Measurements from ENCODE around the gene EPOP. TPM values are rescaled to one million over a fixed set of nuclear protein-coding genes. Genes with fewer than 3 reads are reported as not detected.
A peak's percentile ranks its signal among the peaks of the same experiment; 100 is the strongest.

The EPOP gene
- total and polyA plus RNA-seq, 2 experiments from 2014 or later: 0.42 to 2.4 TPM

DNA sequence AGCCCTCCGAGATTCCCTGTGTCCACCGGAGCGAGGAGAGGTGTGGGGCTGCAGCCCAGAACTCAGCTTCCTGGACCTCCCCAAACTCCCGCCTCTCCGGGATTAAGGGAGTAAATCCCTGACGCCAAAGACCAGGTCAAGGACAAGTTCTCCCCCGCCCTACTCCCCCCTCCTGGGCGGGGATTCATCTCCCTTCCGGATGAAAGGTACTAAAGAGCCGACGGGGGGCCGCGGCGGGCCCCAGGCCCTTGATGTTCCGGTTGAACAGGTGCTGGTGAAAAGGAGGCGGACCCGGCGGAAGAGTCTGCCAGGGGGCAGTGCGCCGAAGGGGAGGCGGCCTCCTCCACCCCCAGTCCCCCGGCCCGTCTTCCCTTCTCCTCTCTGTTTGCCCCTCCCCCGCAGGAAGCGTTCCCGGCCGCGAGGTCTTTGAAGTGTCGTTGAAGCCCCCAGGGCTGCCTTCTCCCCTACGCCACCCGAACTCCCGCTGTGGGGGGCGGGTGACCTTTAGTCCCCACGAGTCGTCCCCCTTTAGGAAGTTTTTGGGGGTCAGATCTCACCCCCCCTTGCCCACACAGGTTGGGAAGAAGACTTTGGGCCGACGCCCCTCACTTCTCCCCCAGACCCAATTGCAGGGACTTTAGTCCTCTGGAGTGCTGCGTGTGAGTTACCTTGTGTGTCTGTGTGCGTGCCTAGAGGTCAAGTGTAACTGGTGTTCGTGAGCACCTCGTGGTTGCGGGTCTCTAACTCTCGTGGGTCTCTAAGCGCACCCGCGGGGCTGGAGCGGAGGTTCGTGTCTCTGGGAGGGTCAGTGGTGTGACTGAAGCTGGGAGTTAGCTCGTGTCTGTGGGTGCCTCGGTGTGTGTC lies 29.2 kb upstream of the EPOP start:
- no peaks in the 10 kb centered on the region for H3K9me2 ChIP-seq (ENCODE audit: insufficient read depth)
- H2AFZ ChIP-seq: no peak overlapping the region
- peak overlapping the region; percentile 89 for H3K4me2 ChIP-seq
- peaks cover 22% of the 10 kb centered on the region for H4K20me1 ChIP-seq (replicated peaks; ENCODE audit: insufficient read depth)
- Mint-ChIP-seq H3K27ac (no peak overlapping the region), H3K4me3 (peak overlapping the region; percentile 80), H3K4me1 (peaks cover 55% of the 10 kb centered on the region), H3K27me3 (ENCODE audit: insufficient read depth, low read depth, poor library complexity) (peaks cover 84% of the 10 kb centered on the region), H3K36me3 (ENCODE audit: low read depth) (peaks cover 8% of the 10 kb centered on the region; the same call in 2 of the 3 replicates), H3K9me3 (peaks cover 5% of the 10 kb centered on the region; the same call in 2 of the 3 replicates)
- no peaks in the 10 kb centered on the region for H3K79me2 ChIP-seq (replicated peaks; ENCODE audit: insufficient read depth)
- peaks cover 40% of the 10 kb centered on the region for H3K4me1 ChIP-seq (ENCODE audit: insufficient read depth)
- peaks cover 91% of the 10 kb centered on the region for H3K27me3 ChIP-seq (ENCODE audit: insufficient read depth)
- DNase-seq (ENCODE audit: low spot score) (peak; percentile 99), ATAC-seq (peak; percentile 59)
- TF ChIP-seq CREB1 (CRISPR knock-in tag; IDR thresholded peaks at IDR 0.05; ENCODE audit: low read depth) (peak; percentile 34; the same call in 1 of the 2 replicates), STAT1 (IDR thresholded peaks at IDR 0.05; ENCODE audit: unreplicated experiment) (no peak), POLR2AphosphoS5 (IDR thresholded peaks at IDR 0.05; ENCODE audit: low read depth) (peak; percentile 62), EZH2 (IDR thresholded peaks at IDR 0.05; ENCODE audit: low read depth, unreplicated experiment) (no peak), ZNF331 (CRISPR knock-in tag; IDR thresholded peaks at IDR 0.05; ENCODE audit: low read depth) (no peak), ETS1 (IDR thresholded peaks at IDR 0.05) (0 out of 2 replicates have a peak, but pooled peaks have one; percentile 20), NANOG (IDR thresholded peaks at IDR 0.05; ENCODE audit: borderline replicate concordance) (no peak)
- H3K4me3 ChIP-seq: peak overlapping the region; percentile 67
- H3K27ac ChIP-seq (ENCODE audit: low read depth): no peak overlapping the region
- H3F3A ChIP-seq (replicated peaks; ENCODE audit: low read depth): peaks cover 45% of the 10 kb centered on the region
- H3K36me3 ChIP-seq (ENCODE audit: insufficient read depth): no peaks in the 10 kb centered on the region

- peak overlapping the region; percentile 80 for H3K4me3 Mint-ChIP-seq
- H3K79me2 ChIP-seq (replicated peaks; ENCODE audit: insufficient read depth): no peaks in the 10 kb centered on the region
- H3K9me2 ChIP-seq (ENCODE audit: insufficient read depth): no peaks in the 10 kb centered on the region
- peaks cover 22% of the 10 kb centered on the region for H4K20me1 ChIP-seq (replicated peaks; ENCODE audit: insufficient read depth)
- DNase-seq (ENCODE audit: low spot score) (peak; percentile 40), ATAC-seq (no peak)
- no peaks in the 10 kb centered on the region for H3K36me3 ChIP-seq (ENCODE audit: insufficient read depth)
- H3K27me3 Mint-ChIP-seq (ENCODE audit: insufficient read depth, low read depth, poor library complexity): peaks cover 88% of the 10 kb centered on the region
- H3K4me1 ChIP-seq (ENCODE audit: insufficient read depth): peaks cover 37% of the 10 kb centered on the region
- peaks cover 5% of the 10 kb centered on the region; the same call in 2 of the 3 replicates for H3K9me3 Mint-ChIP-seq
- H3K27ac ChIP-seq (ENCODE audit: low read depth): no peak overlapping the region
- H3K4me1 Mint-ChIP-seq: peaks cover 51% of the 10 kb centered on the region
- peak overlapping the region; percentile 67 for H3K4me3 ChIP-seq
- H3K27ac Mint-ChIP-seq: no peak overlapping the region
- peaks cover 45% of the 10 kb centered on the region for H3F3A ChIP-seq (replicated peaks; ENCODE audit: low read depth)
- H3K4me2 ChIP-seq: peak overlapping the region; percentile 79
- H2AFZ ChIP-seq: no peak overlapping the region
- peaks cover 7% of the 10 kb centered on the region; the same call in 2 of the 3 replicates for H3K36me3 Mint-ChIP-seq (ENCODE audit: low read depth)
- H3K27me3 ChIP-seq (ENCODE audit: insufficient read depth): peaks cover 91% of the 10 kb centered on the region
- TF ChIP-seq NANOG (IDR thresholded peaks at IDR 0.05; ENCODE audit: borderline replicate concordance) (no peak), EZH2phosphoT487 (IDR thresholded peaks at IDR 0.05; ENCODE audit: unreplicated experiment) (no peak), ZNF331 (CRISPR knock-in tag; IDR thresholded peaks at IDR 0.05; ENCODE audit: low read depth) (no peak), ZNF114 (CRISPR knock-in tag; IDR thresholded peaks at IDR 0.05) (no peak), EZH2 (IDR thresholded peaks at IDR 0.05; ENCODE audit: low read depth, unreplicated experiment) (peak; percentile 68), STAT1 (IDR thresholded peaks at IDR 0.05; ENCODE audit: unreplicated experiment) (no peak)
- TF ChIP-seq, protein P1, sequence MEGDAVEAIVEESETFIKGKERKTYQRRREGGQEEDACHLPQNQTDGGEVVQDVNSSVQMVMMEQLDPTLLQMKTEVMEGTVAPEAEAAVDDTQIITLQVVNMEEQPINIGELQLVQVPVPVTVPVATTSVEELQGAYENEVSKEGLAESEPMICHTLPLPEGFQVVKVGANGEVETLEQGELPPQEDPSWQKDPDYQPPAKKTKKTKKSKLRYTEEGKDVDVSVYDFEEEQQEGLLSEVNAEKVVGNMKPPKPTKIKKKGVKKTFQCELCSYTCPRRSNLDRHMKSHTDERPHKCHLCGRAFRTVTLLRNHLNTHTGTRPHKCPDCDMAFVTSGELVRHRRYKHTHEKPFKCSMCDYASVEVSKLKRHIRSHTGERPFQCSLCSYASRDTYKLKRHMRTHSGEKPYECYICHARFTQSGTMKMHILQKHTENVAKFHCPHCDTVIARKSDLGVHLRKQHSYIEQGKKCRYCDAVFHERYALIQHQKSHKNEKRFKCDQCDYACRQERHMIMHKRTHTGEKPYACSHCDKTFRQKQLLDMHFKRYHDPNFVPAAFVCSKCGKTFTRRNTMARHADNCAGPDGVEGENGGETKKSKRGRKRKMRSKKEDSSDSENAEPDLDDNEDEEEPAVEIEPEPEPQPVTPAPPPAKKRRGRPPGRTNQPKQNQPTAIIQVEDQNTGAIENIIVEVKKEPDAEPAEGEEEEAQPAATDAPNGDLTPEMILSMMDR (conservative IDR thresholded peaks at IDR 0.05; ENCODE audit: low read depth in 2 of 2): no peak
These were observed 28.4 kb upstream of the EPOP start for GRCh38 chr17:38702916-38703741.

Measured in GM23338 (cell line).